ENCODE data around the gene ST6GALNAC5. TPM values are rescaled to one million over a fixed set of nuclear protein-coding genes. Genes with fewer than 3 reads are reported as not detected.

ST6GALNAC5 gene
- polyA plus RNA-seq, 5 donors = 8.6 to 16.3 (median 9.7) TPM

- no peak for DNase-seq
Measured at GRCh38 chr1:77044133-77044849, 177.0 kb downstream of the ST6GALNAC5 start.

- DNase-seq = no peak
Measured at GRCh38 chr1:77047575-77047974, 180.3 kb downstream of the ST6GALNAC5 start.

- DNase-seq = no peak
Measured at GRCh38 chr1:77047978-77048614, 180.8 kb downstream of the ST6GALNAC5 start.

GRCh38 chr1:77048615-77049005 lies 181.3 kb downstream of the ST6GALNAC5 start:
- no peak for DNase-seq

- DNase-seq = no peak
Measured at GRCh38 chr1:77051425-77051824, 184.1 kb downstream of the ST6GALNAC5 start.

- DNase-seq = no peak
Measured at GRCh38 chr1:77056525-77056924, 189.2 kb downstream of the ST6GALNAC5 start.

GRCh38 chr1:77057994-77058585 lies 190.8 kb downstream of the ST6GALNAC5 start:
- DNase-seq = no peak

GRCh38 chr1:77060000-77060399 lies 192.7 kb downstream of the ST6GALNAC5 start:
- DNase-seq = peak; percentile 13 to 14

GRCh38 chr1:77061162-77061561 lies 193.9 kb downstream of the ST6GALNAC5 start:
- DNase-seq = no peak

GRCh38 chr1:77063118-77063517 lies 195.8 kb downstream of the ST6GALNAC5 start:
- no peak for DNase-seq

GRCh38 chr1:77064246-77064645 lies 197.0 kb downstream of the ST6GALNAC5 start:
- DNase-seq = no peak

- DNase-seq = no peak
Measured at GRCh38 chr1:77065693-77066342, 198.5 kb downstream of the ST6GALNAC5 start.

- DNase-seq = no peak
Measured at GRCh38 chr1:77068013-77068412, 200.7 kb downstream of the ST6GALNAC5 start.

- DNase-seq = no peak
Measured at GRCh38 chr1:77076759-77077158, 209.5 kb downstream of the ST6GALNAC5 start.

GRCh38 chr1:77081834-77082233 lies 214.6 kb downstream of the ST6GALNAC5 start:
- no peak for DNase-seq

- no peak for DNase-seq
Measured at GRCh38 chr1:77084457-77084856, 217.2 kb downstream of the ST6GALNAC5 start.

GRCh38 chr1:77085109-77085508 lies 217.8 kb downstream of the ST6GALNAC5 start:
- no peak for DNase-seq

- DNase-seq = no peak
Measured at GRCh38 chr1:77089756-77090155, 222.5 kb downstream of the ST6GALNAC5 start.

GRCh38 chr1:77095236-77095635 lies 228.0 kb downstream of the ST6GALNAC5 start:
- DNase-seq = no peak

GRCh38 chr1:77096496-77097255 lies 229.4 kb downstream of the ST6GALNAC5 start:
- no peak for DNase-seq

- DNase-seq = no peak
Measured at GRCh38 chr1:77100875-77101274, 233.6 kb downstream of the ST6GALNAC5 start.

- DNase-seq = no peak
Measured at GRCh38 chr1:77103486-77103885, 236.2 kb downstream of the ST6GALNAC5 start.
